Measurements from ENCODE around the gene LRRFIP2. TPM values are rescaled to one million over a fixed set of nuclear protein-coding genes. Genes with fewer than 3 reads are reported as not detected.
A peak's percentile ranks its signal among the peaks of the same experiment; 100 is the strongest.

The LRRFIP2 gene
- total and polyA plus RNA-seq, 8 donors: 25.9 to 131 (median 39.0) TPM

GRCh38 chr3:37115446-37115845 is 58.9 kb downstream of the LRRFIP2 start:
- no peaks in the 10 kb centered on the region for H3K36me3 ChIP-seq
- H3K27ac ChIP-seq: no peak overlapping the region
- WGBS, 5 donors: 49 to 95% (median 78%) methylated on average over 2 of the region's 2 CpGs
- H3K4me1 ChIP-seq: peaks cover 0 to 8% (median 1%) of the 10 kb centered on the region in 4 donors
- TF ChIP-seq POLR2AphosphoS5 (IDR thresholded peaks at IDR 0.05) (no peak), EP300 (IDR thresholded peaks at IDR 0.05) (no peak), CTCF (IDR thresholded peaks at IDR 0.05) (no peak), POLR2A (IDR thresholded peaks at IDR 0.05) (no peak)
- H3K4me3 ChIP-seq: no peak overlapping the region
- no peak for DNase-seq
- intact Hi-C loops (cut with DNase I; ENCODE audit: low total_unique reads): no loop called here
- H3K27me3 ChIP-seq: no peaks in the 10 kb centered on the region
- H3K9me3 ChIP-seq: no peaks in the 10 kb centered on the region

GRCh38 chr3:37114251-37115145 is 59.9 kb downstream of the LRRFIP2 start:
- Histone ChIP-seq H3K27ac (peak overlapping the region in 3 of 5 donors; percentile 18 to 49 (median 22)), H3K4me3 (no peak overlapping the region), H3K9me3 (no peaks in the 10 kb centered on the region), H3K27me3 (no peaks in the 10 kb centered on the region), H3K36me3 (no peaks in the 10 kb centered on the region), H3K4me1 (peaks cover 0 to 12% (median 6%) of the 10 kb centered on the region in 4 donors)
- 89 to 99% (median 96%) methylated on average over 2 of the region's 2 CpGs for WGBS, 5 donors
- TF ChIP-seq POLR2A (IDR thresholded peaks at IDR 0.05) (no peak), EP300 (IDR thresholded peaks at IDR 0.05) (no peak), CTCF (IDR thresholded peaks at IDR 0.05) (no peak), POLR2AphosphoS5 (IDR thresholded peaks at IDR 0.05) (no peak)
- no peak for DNase-seq
- intact Hi-C loops (cut with DNase I; ENCODE audit: low total_unique reads): no loop called here

- Histone ChIP-seq H3K36me3 (no peaks in the 10 kb centered on the region), H3K27ac (no peak overlapping the region), H3K4me1 (peaks cover 0 to 24% (median 9%) of the 10 kb centered on the region in 4 donors), H3K4me3 (no peak overlapping the region), H3K27me3 (no peaks in the 10 kb centered on the region), H3K9me3 (no peaks in the 10 kb centered on the region)
- TF ChIP-seq POLR2A (IDR thresholded peaks at IDR 0.05) (no peak), POLR2AphosphoS5 (IDR thresholded peaks at IDR 0.05) (no peak), EP300 (IDR thresholded peaks at IDR 0.05) (no peak), CTCF (IDR thresholded peaks at IDR 0.05) (no peak)
- 89 to 100% (median 97%) methylated on average over 1 of the region's 1 CpG for WGBS, 5 donors
- intact Hi-C loops (cut with DNase I; ENCODE audit: low total_unique reads): no loop called here
- DNase-seq: no peak
Measured at GRCh38 chr3:37112987-37113386, 61.4 kb downstream of the LRRFIP2 start.

GRCh38 chr3:37111199-37111598 is 63.2 kb downstream of the LRRFIP2 start:
- TF ChIP-seq POLR2AphosphoS5 (IDR thresholded peaks at IDR 0.05) (no peak), POLR2A (IDR thresholded peaks at IDR 0.05) (no peak), CTCF (IDR thresholded peaks at IDR 0.05) (no peak), EP300 (IDR thresholded peaks at IDR 0.05) (no peak)
- no peak for DNase-seq
- Histone ChIP-seq H3K4me1 (peaks cover 0 to 21% (median 9%) of the 10 kb centered on the region in 4 donors), H3K27ac (no peak overlapping the region), H3K9me3 (no peaks in the 10 kb centered on the region), H3K4me3 (no peak overlapping the region), H3K27me3 (no peaks in the 10 kb centered on the region), H3K36me3 (no peaks in the 10 kb centered on the region)
- WGBS, 5 donors: 78 to 92% (median 81%) methylated on average over 2 of the region's 2 CpGs
- intact Hi-C loops (cut with DNase I; ENCODE audit: low total_unique reads): no loop called here
